ENCODE data around the gene CLDN11.

DNA sequence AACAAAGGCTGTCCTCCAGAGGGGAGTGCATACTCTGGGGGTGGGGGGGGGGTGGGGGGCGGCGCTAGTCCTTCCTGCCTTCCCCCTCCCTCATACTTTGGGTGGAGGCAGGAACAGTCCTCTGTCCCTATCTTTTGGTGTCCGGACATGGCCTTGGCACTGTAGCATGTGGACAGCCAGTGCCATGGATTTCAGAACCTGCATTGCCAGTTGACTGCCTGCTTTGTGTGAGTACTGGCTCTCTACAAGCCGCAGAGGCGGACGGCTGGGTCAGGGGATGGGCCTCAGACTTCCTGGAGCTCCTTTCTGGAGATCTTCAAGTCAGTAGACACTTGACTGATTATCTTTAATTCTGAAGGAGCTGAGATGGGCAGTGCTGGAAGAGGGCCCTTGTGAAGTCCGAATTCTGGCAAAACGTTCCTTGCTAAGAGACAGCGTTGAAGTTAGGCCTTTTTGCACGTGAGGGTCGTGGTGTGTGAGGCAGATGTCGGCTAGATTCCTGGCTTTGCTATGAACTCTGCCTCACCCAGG lies 2.5 kb downstream of the CLDN11 start:
- TF ChIP-seq, protein P1, sequence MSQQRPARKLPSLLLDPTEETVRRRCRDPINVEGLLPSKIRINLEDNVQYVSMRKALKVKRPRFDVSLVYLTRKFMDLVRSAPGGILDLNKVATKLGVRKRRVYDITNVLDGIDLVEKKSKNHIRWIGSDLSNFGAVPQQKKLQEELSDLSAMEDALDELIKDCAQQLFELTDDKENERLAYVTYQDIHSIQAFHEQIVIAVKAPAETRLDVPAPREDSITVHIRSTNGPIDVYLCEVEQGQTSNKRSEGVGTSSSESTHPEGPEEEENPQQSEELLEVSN (IDR thresholded peaks at IDR 0.05) = no peak
- TF ChIP-seq SP4 (IDR thresholded peaks at IDR 0.05; ENCODE audit: low read length) (no peak), YY1 (IDR thresholded peaks at IDR 0.05; ENCODE audit: low read depth, low read length) (no peak), ZNF274 (IDR thresholded peaks at IDR 0.05; ENCODE audit: borderline replicate concordance, extremely low read depth, low read length) (no peak), POLR2AphosphoS5 (IDR thresholded peaks at IDR 0.05; ENCODE audit: low read depth, low read length) (no peak), POLR2A (IDR thresholded peaks at IDR 0.05; ENCODE audit: control extremely low read depth in 1 of 2, low read depth in 2 of 2, low read length in 2 of 2) (no peak), CHD2 (IDR thresholded peaks at IDR 0.05; ENCODE audit: low read length) (no peak)
- TF ChIP-seq, protein P2, sequence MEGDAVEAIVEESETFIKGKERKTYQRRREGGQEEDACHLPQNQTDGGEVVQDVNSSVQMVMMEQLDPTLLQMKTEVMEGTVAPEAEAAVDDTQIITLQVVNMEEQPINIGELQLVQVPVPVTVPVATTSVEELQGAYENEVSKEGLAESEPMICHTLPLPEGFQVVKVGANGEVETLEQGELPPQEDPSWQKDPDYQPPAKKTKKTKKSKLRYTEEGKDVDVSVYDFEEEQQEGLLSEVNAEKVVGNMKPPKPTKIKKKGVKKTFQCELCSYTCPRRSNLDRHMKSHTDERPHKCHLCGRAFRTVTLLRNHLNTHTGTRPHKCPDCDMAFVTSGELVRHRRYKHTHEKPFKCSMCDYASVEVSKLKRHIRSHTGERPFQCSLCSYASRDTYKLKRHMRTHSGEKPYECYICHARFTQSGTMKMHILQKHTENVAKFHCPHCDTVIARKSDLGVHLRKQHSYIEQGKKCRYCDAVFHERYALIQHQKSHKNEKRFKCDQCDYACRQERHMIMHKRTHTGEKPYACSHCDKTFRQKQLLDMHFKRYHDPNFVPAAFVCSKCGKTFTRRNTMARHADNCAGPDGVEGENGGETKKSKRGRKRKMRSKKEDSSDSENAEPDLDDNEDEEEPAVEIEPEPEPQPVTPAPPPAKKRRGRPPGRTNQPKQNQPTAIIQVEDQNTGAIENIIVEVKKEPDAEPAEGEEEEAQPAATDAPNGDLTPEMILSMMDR (IDR thresholded peaks at IDR 0.05; ENCODE audit: control extremely low read depth in 1 of 3, insufficient read depth in 1 of 3, low read depth in 1 of 3, low read length in 3 of 3) = no peak

Data from H1 (cell line).